GM21447 (cell line): ENCODE data around the gene LTA4H.
"Not testable (repeated sequence)": the region's sequence is repeated elsewhere in the genome, so short reads cannot be mapped to it uniquely, and the experiment has no call there.

ENCODE experiments used
- ATAC-seq: cut with Tn5 transposase; IDR thresholded peaks from one replicate; pipeline ENCODE4 v1.9.1; 2021; ENCODE audit not compliant: unreplicated experiment

LTA4H gene

DNA sequence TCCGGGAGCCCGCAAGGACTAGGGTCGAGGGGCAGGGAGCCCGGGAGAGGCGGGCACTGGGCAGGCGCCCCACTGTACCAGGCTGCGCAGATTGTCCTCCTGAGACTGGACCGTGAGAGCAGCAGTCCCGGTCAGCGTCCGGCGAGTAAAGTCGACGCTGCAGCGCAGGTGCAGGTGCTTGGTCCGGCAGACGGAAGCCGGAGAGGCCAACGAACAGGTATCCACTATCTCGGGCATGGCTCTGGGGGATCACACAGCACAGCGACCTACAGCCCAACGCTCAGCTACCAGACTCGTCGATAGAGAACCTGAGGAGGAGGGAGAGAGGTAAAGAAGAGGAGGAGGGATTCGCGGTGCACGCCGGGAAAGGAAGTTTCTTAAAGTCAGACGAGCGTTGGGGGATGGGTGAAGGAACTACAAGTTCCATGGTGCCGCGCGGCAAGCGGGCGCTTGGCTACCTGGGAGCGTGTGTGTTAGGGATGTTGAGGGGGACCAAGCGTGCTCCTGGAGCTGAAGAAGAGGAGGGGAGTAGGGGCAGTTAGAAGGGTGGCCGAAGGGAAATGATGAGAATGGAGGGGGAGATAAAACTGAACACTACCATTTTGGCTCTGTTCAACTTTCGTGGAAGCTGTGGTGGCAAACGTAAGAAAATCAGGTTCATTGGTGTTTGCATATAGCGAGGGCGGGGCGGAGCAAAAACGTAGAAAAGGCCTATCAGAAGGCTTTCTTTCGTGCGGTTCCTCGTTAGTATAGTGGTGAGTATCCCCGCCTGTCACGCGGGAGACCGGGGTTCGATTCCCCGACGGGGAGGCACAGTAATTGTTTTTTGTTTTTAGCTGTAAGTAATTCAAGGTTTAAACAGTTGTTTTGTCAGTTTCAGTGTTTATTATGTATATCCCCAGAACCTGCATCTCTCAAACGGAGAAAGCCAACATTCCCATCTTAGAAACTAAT is at the start of gene LTA4H:
Gene LTA4H (minus strand): TSS at position 305 of the 954 bp plus-strand sequence. CDS start 68 bp downstream, at position 237.
- peak; percentile 92 for ATAC-seq

GRCh38 chr12:96084624-96085023 is 49.2 kb upstream of the LTA4H start:
- ATAC-seq = no peak

GRCh38 chr12:96083020-96083719 is 47.8 kb upstream of the LTA4H start:
- no peak for ATAC-seq

DNA sequence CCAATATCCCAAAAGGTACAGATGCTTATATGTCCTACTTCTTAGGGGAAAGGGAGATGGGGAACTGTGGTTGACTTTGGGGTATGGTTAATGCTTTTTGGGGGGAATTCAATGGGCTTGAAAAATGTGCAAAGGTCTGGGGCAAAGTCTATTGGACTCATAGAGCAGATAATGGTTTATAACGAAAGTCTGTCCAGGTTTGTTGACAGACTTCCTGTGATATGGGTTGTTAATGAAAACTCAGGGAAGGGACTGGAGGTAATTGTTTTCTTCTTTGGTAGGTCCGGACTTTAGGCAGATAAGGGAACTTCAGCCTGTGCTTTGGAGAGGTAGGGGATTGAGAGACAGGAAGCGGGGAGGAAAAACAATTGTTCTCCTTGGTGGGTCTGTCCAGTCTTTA is 46.2 kb upstream of the LTA4H start:
- ATAC-seq = no peak

GRCh38 chr12:96078231-96079135 is 43.1 kb upstream of the LTA4H start:
- ATAC-seq = no peak

- no peak for ATAC-seq
Measured at GRCh38 chr12:96077081-96077480, 41.7 kb upstream of the LTA4H start.

GRCh38 chr12:96075560-96075959 is 40.2 kb upstream of the LTA4H start:
- ATAC-seq = no peak

DNA sequence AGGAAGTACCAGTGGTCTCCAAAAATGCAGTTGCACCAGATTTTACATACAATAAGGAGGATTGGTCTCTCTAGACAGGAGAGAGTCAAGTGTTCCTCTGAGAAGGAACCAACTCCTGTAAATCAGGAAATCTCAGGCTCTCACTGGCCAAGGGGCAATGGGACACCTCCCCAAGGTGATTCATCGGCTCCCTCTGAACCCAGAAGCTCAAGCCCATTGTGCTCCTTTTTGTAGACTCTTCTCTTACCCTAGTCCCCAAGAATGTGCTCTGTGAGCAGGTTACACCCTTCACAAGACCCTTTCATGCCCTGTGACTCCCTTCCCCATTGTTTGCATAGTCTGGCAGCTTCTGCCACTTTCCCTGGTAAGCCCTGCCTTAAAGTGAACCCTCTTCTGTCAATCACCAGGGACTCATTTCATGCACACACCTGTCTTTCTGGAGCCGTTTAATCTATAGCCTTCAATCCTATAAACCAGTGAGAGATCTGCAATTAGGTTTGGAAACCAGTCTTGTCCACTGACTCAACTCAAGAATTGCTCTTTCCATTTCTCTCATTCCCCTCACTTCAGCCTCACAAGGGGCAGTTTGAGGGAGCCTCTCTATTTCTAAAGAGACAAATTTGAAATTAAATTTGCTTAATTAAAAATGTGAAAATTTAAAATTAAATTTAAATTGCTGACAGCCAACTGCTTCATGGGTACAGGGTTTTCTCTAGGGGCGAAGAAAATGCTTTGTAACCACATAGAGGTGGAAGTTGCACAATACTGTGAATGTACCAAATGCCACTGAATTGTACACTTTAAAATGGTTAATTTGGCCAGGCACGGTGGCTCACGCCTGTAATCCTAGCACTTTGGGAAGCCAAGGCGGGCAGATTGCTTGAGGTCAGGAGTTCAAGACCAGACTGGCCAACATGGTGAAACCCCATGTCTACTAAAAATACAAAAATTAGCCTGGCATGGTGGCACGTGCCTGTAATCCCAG is 38.3 kb upstream of the LTA4H start:
- ATAC-seq = no peak

DNA sequence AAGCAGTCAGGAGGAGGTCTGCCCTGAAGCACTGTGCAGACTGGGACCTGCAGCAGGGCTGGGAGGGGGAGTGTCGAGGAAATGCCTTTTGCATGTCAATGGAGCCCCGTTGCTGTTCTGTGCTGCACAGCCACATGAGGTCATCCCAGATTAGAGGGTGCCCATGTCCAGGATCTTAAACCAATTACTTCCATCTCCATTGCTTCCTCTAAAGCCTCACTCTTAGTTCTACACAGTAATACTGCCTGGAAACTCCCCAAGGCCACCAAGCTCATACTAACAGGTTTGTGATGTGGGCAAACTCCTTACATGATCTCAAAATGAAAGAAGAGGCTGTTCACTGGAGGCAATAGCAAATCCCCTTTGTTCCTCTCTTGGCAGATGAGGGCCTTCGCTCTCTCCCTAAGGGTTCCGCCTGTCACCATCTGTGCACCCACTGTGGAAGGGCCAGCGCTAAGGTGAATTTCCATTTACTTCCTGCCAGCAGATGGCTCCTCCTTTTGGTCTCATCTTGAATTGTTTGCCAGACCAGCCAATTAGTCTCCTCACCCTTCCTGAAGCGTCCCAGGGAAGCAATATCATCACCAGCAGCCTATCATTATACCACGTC is 35.4 kb upstream of the LTA4H start:
- ATAC-seq = no peak

GRCh38 chr12:96069511-96070231 is 34.3 kb upstream of the LTA4H start:
- ATAC-seq = no peak

DNA sequence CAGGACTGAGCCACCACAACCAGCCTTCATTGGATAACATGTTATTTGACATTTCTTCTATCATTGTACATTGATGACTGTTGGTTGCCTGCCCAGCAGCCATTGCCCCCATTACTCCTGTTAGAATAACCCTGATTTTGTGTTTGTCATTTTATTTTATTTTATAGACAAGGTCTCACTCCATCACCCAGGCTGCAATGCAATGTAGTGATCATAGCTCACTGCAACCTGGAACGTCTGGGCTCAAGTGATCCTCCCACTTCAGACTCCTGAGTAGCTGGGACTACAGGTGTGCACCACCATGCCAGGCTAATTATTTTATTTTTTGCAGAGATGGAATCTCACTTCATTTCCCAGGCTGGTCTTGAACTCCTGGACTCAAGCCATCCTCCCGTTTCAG is 33.2 kb upstream of the LTA4H start:
- ATAC-seq = no peak

GRCh38 chr12:96068111-96068510 is 32.7 kb upstream of the LTA4H start:
- no peak for ATAC-seq

GRCh38 chr12:96065776-96066175 is 30.4 kb upstream of the LTA4H start:
- ATAC-seq = not testable (repeated sequence)

- ATAC-seq = no peak
Measured at GRCh38 chr12:96064966-96065365, 29.6 kb upstream of the LTA4H start.

- ATAC-seq = no peak
Measured at GRCh38 chr12:96064271-96064670, 28.9 kb upstream of the LTA4H start.

- ATAC-seq = no peak
Measured at GRCh38 chr12:96063046-96063445, 27.7 kb upstream of the LTA4H start.

DNA sequence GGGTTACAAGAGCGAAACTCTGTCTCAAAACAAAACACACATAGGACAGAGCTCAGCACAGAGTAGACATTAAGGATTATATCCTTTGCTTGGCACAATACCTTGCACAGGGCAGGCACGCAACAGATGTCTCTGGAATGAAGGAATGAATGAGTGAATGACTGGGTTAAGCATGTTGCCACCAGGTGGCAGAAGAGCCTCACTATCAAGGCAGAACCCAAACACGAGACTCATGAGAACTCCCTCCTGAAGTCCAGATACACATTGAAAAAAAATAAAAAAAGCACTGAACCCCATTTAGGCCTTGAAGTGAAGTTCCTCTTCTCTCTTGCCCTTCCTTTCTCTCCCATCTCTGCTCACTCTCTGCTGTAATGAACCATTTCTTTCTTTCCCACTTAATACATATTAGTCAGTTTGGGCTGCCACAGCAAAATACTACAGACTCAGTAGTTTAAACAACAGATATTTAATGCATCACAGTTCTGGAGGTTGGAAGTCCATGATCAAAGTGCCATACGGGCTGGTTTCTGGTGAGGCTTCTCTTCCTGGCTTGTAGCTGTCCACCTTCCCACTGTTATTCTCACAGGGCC is 26.6 kb upstream of the LTA4H start:
- peak; percentile 78 for ATAC-seq

GRCh38 chr12:96061323-96061722 is 25.9 kb upstream of the LTA4H start:
- ATAC-seq = no peak
